Mucosa of stomach (tissue), 1 donor: ENCODE data around the gene MOB2.

Experiments
- H3K27me3 ChIP-seq: one replicate; pipeline ENCODE4 v1.7.0; 2013; ENCODE audit warnings: mild to moderate bottlenecking, low read length; ENCODE audit not compliant: control insufficient read depth, insufficient read depth
- H3K36me3 ChIP-seq: one replicate; pipeline ENCODE4 v1.7.0; 2013; ENCODE audit warnings: low read length; ENCODE audit not compliant: control insufficient read depth, insufficient read depth
- H3K4me1 ChIP-seq: one replicate; pipeline ENCODE4 v1.7.0; 2013; ENCODE audit warnings: mild to moderate bottlenecking, low read length; ENCODE audit not compliant: control insufficient read depth, insufficient read depth
- H3K4me3 ChIP-seq: one replicate; pipeline ENCODE4 v1.7.0; 2013; ENCODE audit warnings: low read length
- H3K9ac ChIP-seq: one replicate; pipeline ENCODE4 v1.7.0; 2013; ENCODE audit warnings: mild to moderate bottlenecking, low read length, moderate library complexity
- H3K9me3 ChIP-seq: one replicate; pipeline ENCODE4 v1.7.0; 2013; ENCODE audit warnings: mild to moderate bottlenecking, low read length, moderate library complexity; ENCODE audit not compliant: control insufficient read depth
- donor health status: Pancreatic carcinoma.

MOB2 gene

GRCh38 chr11:1526785-1527184, 40.2 kb upstream of the MOB2 start:
- Histone ChIP-seq H3K4me1 (peaks cover 11% of the 10 kb centered on the region), H3K9me3 (no peaks in the 10 kb centered on the region), H3K9ac (no peak overlapping the region), H3K27me3 (no peaks in the 10 kb centered on the region), H3K36me3 (no peaks in the 10 kb centered on the region), H3K4me3 (no peak overlapping the region)

GRCh38 chr11:1523779-1524178, 37.2 kb upstream of the MOB2 start:
- no peak overlapping the region for H3K4me3 ChIP-seq
- no peaks in the 10 kb centered on the region for H3K27me3 ChIP-seq
- no peaks in the 10 kb centered on the region for H3K36me3 ChIP-seq
- no peak overlapping the region for H3K9ac ChIP-seq
- no peaks in the 10 kb centered on the region for H3K9me3 ChIP-seq
- H3K4me1 ChIP-seq, result no peaks in the 10 kb centered on the region

DNA sequence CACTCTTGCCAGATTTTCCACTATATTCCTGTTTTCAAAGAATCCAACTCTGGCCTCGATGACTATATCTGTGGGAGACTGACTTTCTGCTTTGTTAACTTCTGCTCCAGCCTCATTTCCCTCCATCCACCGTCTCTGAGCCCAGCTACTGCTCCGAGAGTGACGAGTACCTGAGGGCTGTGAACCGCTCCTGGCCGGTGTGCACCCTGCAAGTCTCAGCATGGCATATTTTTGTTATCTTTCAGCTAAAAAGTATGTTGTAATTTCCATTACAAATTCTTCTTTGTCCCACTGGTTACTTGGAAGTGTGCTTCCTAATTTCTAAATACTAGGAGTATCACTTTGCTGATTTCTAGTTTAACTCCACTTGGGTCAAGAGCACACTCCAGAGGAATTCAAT, 36.5 kb upstream of the MOB2 start:
- Histone ChIP-seq H3K4me1 (no peaks in the 10 kb centered on the region), H3K4me3 (no peak overlapping the region), H3K9ac (no peak overlapping the region), H3K36me3 (no peaks in the 10 kb centered on the region), H3K9me3 (no peaks in the 10 kb centered on the region), H3K27me3 (no peaks in the 10 kb centered on the region)

DNA sequence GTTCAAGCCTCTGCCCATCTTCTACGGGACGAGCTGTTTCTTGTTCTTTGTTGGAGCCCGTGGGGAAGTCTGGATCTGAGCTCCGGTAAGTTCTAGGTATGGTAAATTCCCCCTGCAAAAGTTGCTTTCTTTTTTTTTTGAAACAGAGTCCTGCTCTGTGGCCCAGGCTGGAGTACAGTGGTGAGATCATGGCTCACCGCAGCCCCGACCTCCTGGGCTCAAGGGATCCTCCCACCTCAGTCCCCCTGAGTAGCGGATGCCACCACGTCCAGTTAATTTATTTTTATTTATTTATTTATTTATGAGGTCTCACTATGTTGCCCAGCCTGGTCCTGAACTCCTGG, 35.5 kb upstream of the MOB2 start:
- no peak overlapping the region for H3K4me3 ChIP-seq
- no peaks in the 10 kb centered on the region for H3K27me3 ChIP-seq
- no peaks in the 10 kb centered on the region for H3K4me1 ChIP-seq
- H3K9me3 ChIP-seq, result no peaks in the 10 kb centered on the region
- no peak overlapping the region for H3K9ac ChIP-seq
- H3K36me3 ChIP-seq, result no peaks in the 10 kb centered on the region

DNA sequence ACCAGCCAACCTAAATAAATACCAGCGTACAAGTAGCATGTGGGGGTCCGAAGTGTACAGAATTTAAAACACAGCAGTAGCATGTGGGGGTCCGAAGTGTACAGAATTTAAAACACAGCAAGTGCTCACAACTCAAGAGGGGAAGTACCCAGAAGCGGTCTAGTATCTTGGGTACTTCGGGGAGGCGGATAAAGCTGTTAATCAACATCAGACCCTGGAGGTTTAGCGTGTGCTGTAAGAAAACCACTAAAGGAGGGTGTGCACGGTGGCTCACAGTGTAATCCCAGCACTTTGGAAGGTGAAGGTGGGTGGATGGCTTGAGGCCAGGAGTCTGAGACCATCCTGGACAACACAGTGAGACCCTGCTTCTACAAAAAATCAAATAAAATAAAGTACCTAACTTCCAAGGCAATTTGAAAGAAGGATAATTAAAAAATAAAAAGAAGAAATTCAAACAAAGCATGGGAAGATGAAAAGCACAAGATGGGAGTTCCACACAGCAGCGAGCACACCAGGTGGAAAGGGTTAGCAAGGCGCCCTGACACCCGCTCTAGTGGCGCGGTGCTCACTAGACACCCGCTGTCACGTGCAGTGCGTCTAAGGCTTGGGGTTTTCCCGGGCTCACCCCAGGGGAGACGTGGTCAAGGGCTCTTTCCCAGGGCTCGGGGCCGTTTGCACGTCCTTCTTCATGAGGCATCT, 35.0 kb upstream of the MOB2 start:
- H3K4me1 ChIP-seq, result no peaks in the 10 kb centered on the region
- no peak overlapping the region for H3K4me3 ChIP-seq
- no peak overlapping the region for H3K9ac ChIP-seq
- H3K9me3 ChIP-seq, result no peaks in the 10 kb centered on the region
- H3K27me3 ChIP-seq, result no peaks in the 10 kb centered on the region
- H3K36me3 ChIP-seq, result no peaks in the 10 kb centered on the region

GRCh38 chr11:1520663-1521267, 34.2 kb upstream of the MOB2 start:
- Histone ChIP-seq H3K9me3 (no peaks in the 10 kb centered on the region), H3K4me1 (peaks cover 2% of the 10 kb centered on the region), H3K9ac (no peak overlapping the region), H3K4me3 (no peak overlapping the region), H3K27me3 (no peaks in the 10 kb centered on the region), H3K36me3 (no peaks in the 10 kb centered on the region)

GRCh38 chr11:1520209-1520662, 33.7 kb upstream of the MOB2 start:
- Histone ChIP-seq H3K4me3 (no peak overlapping the region), H3K4me1 (peaks cover 7% of the 10 kb centered on the region), H3K27me3 (no peaks in the 10 kb centered on the region), H3K9ac (no peak overlapping the region), H3K36me3 (no peaks in the 10 kb centered on the region), H3K9me3 (no peaks in the 10 kb centered on the region)

- Histone ChIP-seq H3K4me1 (peaks cover 14% of the 10 kb centered on the region), H3K36me3 (no peaks in the 10 kb centered on the region), H3K9me3 (no peaks in the 10 kb centered on the region), H3K27me3 (no peaks in the 10 kb centered on the region), H3K4me3 (no peak overlapping the region), H3K9ac (no peak overlapping the region)
These were observed 32.7 kb upstream of the MOB2 start for GRCh38 chr11:1519028-1520010.

DNA sequence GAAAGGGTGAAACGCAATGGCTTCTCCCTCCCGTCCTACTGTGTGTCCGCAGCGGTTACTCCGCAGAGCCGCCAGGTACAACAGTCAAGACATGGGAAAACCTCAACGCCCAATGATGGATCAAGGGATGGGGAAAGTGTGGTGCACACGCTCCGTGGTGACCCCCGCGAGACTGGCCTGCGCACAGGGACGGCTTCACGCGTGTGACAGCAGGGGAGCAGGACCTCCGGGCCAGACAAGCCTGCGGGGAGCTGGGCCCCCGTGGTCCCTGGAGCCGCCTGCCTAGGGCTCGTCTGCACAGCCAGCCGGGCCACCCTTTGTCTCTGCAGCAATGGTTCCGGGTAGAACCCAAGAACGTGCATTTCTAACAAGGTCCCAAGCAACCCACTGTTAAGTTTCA, 31.7 kb upstream of the MOB2 start:
- Histone ChIP-seq H3K36me3 (no peaks in the 10 kb centered on the region), H3K9me3 (no peaks in the 10 kb centered on the region), H3K4me1 (peaks cover 14% of the 10 kb centered on the region), H3K9ac (no peak overlapping the region), H3K27me3 (no peaks in the 10 kb centered on the region), H3K4me3 (no peak overlapping the region)

DNA sequence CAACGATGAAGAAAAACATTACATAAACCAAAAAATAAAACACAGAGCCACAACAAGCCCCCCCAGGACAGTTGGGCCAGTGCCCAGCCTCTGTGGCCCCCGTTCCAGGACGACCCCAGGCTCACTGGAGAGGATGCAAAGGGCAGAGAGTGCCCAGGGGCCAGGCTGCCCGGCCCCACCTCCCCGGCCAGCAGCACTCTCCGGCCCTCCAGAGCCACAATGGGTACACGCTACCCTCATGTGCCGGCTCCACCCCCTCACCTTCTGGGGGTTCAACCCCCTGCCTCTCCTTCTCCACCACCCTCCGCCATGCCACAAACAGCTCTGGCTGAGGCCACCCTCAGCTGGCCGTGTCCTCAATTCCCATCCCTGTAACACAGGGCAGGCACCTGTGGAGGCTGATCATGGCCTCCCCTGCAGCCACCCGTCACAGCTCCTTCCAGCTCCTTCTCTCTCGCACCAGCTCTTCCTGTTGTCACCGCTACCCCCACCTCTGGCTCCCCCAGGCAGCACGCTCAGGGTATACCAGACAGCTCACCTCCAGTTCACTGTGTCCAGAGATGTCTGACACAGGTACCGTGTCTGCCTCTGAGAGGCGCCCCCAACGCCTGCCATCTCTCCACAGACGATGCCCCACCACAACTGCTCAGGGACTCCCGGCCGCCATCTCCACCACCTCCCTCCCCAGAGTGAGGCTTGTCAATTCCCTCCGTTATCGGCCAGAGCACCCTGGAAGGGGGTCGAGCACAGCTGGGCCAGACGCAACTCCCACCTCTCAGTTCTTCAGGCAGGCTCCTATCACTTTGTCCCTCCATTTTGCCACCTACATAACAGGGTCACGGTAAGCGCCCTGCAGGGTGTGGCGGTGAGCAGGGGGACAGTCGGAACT, 30.8 kb upstream of the MOB2 start:
- Histone ChIP-seq H3K9ac (no peak overlapping the region), H3K4me1 (peaks cover 14% of the 10 kb centered on the region), H3K27me3 (no peaks in the 10 kb centered on the region), H3K4me3 (no peak overlapping the region), H3K36me3 (no peaks in the 10 kb centered on the region), H3K9me3 (no peaks in the 10 kb centered on the region)

DNA sequence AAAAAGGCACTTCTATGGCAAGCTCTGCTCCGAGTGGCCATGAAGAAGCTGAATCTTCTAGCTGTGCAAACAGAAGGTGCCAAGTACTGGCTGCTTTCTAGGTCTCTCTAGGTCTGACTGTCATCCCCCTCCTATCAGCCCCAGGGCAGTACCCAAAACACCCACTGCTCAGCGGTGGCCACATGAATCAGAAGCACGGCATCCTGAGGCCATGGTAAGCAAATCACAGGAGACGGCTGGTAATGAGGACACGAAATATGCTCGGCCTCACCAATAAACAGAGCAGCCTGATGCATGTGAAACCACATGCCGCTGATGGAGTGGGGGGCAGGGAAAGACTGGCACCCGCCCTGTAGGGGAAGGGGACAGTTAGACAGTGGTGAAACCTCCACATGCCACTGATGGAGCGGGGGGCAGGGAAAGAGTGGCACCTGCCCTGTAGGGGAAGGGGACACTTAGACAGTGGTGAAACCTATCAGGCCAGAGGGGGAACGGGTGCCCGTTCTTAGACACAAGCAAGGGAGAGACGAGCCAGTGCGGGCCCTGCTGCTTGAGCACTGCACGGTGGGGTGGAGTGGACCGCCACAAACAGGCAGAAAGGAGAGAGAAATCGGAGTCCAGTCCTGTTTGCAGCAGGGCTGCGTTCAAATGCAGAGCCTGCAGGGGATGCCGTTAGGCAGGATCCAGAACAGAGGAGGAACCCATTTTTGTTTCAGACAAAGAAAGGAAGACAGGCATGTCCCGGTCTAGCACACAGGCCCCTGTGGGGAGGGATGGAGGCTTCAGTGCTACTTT, 29.9 kb upstream of the MOB2 start:
- Histone ChIP-seq H3K4me1 (peaks cover 14% of the 10 kb centered on the region), H3K9me3 (no peaks in the 10 kb centered on the region), H3K4me3 (no peak overlapping the region), H3K27me3 (no peaks in the 10 kb centered on the region), H3K36me3 (no peaks in the 10 kb centered on the region), H3K9ac (no peak overlapping the region)
